GM23248 (cell line): Measurements from ENCODE around the gene FNDC3B.

ENCODE experiments used
- EZH2 ChIP-seq: fragments of 200-600 bp; sonication (generic); IDR thresholded peaks from 2 replicates; pipeline ENCODE4 v1.6.1; 2018; ENCODE audit warnings: antibody characterized with exemption, mild to moderate bottlenecking; ENCODE audit not compliant: insufficient read depth, poor library complexity, severe bottlenecking
- EZH2phosphoT487 ChIP-seq: fragments of 200-600 bp; sonication (generic); IDR thresholded peaks from 2 replicates; pipeline ENCODE4 v1.6.1; 2018; ENCODE audit warnings: antibody characterized with exemption, moderate library complexity, mild to moderate bottlenecking, low read depth; ENCODE audit not compliant: insufficient read depth

- TF ChIP-seq EZH2 (no peak), EZH2phosphoT487 (no peak)
These were observed 219.2 kb downstream of the FNDC3B start for GRCh38 chr3:172258624-172259023.
